Loucy (cell line): Measurements from ENCODE around the gene TANGO2.

Source experiments
- CTCF ChIP-seq: fragments of 200-600 bp; sonication (generic); conservative IDR thresholded peaks from 2 replicates; pipeline ENCODE4 v1.5.1; 2014; ENCODE audit warnings: mild to moderate bottlenecking, antibody characterized with exemption, low read length
- EZH2phosphoT487 ChIP-seq: fragments of 200-600 bp; IDR thresholded peaks from 2 replicates; pipeline ENCODE4 v1.6.1; 2018; ENCODE audit warnings: antibody characterized with exemption, mild to moderate bottlenecking, moderate library complexity, borderline replicate concordance

- TF ChIP-seq CTCF = no peak
- no peak for TF ChIP-seq EZH2phosphoT487
These were observed 23.2 kb upstream of the TANGO2 start for GRCh38 chr22:19997561-19998231.
